HG03442 (cell line): ENCODE measurements around the gene TMEM72.

Experiments
- ATAC-seq: cut with Tn5 transposase; IDR thresholded peaks from one replicate; pipeline ENCODE4 v1.9.1; 2021; ENCODE audit warnings: mild to moderate bottlenecking, moderate library complexity; ENCODE audit not compliant: unreplicated experiment

TMEM72 gene

GRCh38 chr10:44916429-44916828, 5.3 kb downstream of the TMEM72 start:
- no peak for ATAC-seq

- no peak for ATAC-seq
Measured at GRCh38 chr10:44917848-44918247, 6.7 kb downstream of the TMEM72 start.

GRCh38 chr10:44920252-44920651, 9.1 kb downstream of the TMEM72 start:
- no peak for ATAC-seq

- ATAC-seq = no peak
Measured at GRCh38 chr10:44921061-44921460, 9.9 kb downstream of the TMEM72 start.

GRCh38 chr10:44921506-44921905, 10.4 kb downstream of the TMEM72 start:
- ATAC-seq = no peak

GRCh38 chr10:44922021-44922420, 10.9 kb downstream of the TMEM72 start:
- ATAC-seq = no peak

GRCh38 chr10:44922796-44923545, 11.8 kb downstream of the TMEM72 start:
- no peak for ATAC-seq

- no peak for ATAC-seq
Measured at GRCh38 chr10:44923611-44924010, 12.5 kb downstream of the TMEM72 start.

- no peak for ATAC-seq
Measured at GRCh38 chr10:44924261-44925040, 13.3 kb downstream of the TMEM72 start.

GRCh38 chr10:44925224-44925623, 14.1 kb downstream of the TMEM72 start:
- ATAC-seq = no peak

GRCh38 chr10:44925811-44926750, 14.9 kb downstream of the TMEM72 start:
- no peak for ATAC-seq

- ATAC-seq = no peak
Measured at GRCh38 chr10:44926751-44927351, 15.7 kb downstream of the TMEM72 start.

- no peak for ATAC-seq
Measured at GRCh38 chr10:44927352-44927751, 16.2 kb downstream of the TMEM72 start.

- ATAC-seq = no peak
Measured at GRCh38 chr10:44928462-44928861, 17.3 kb downstream of the TMEM72 start.

- ATAC-seq = no peak
Measured at GRCh38 chr10:44929356-44930255, 18.5 kb downstream of the TMEM72 start.

- ATAC-seq = no peak
Measured at GRCh38 chr10:44930904-44931620, 19.9 kb downstream of the TMEM72 start.

- ATAC-seq = no peak
Measured at GRCh38 chr10:44931621-44932516, 20.7 kb downstream of the TMEM72 start.
